Keratinocyte (primary cell): Measurements from ENCODE around the gene CD247.

ENCODE experiments used
- CTCF ChIP-seq, 3 experiments: IDR thresholded peaks in 1 of 3; conservative IDR thresholded peaks in 1 of 3; optimal IDR thresholded peaks in 1 of 3; 2 replicates in 2 of 3; 3 replicates in 1 of 3; pipeline versions ENCODE3 to v1.5.1; 2011; ENCODE audit warnings: low read length in 3 of 3, mild to moderate bottlenecking in 3 of 3, moderate library complexity in 2 of 3, control low read depth in 1 of 3, inconsistent platforms in 1 of 3; ENCODE audit not compliant: insufficient read depth in 2 of 3; ENCODE audit errors: extremely low read depth in 1 of 3
- EZH2 ChIP-seq: IDR thresholded peaks from one replicate; pipeline ENCODE4 v1.6.1; 2012; ENCODE audit warnings: inconsistent platforms, mild to moderate bottlenecking, low read length, moderate library complexity

GRCh38 chr1:167433884-167434283 lies 84.4 kb downstream of the CD247 start:
- TF ChIP-seq CTCF (optimal IDR thresholded peaks at IDR 0.05 in 1 of 3, IDR thresholded peaks at IDR 0.05 in 1 of 3, conservative IDR thresholded peaks at IDR 0.05 in 1 of 3; ENCODE audit: extremely low read depth in 1 of 3, insufficient read depth in 2 of 3, low read length in 3 of 3) (no peak), EZH2 (no peak)
